IMR-90 (cell line): ENCODE results near the gene UGT1A1. TPM values are rescaled to one million over a fixed set of nuclear protein-coding genes. Genes with fewer than 3 reads are reported as not detected.

Source experiments
- ATAC-seq: fragments of 200-7000 bp; cut with Tn5 transposase; 2 replicates; pipeline ENCODE4 v1.9.1; 2020; ENCODE audit warnings: low read depth, mild to moderate bottlenecking, moderate library complexity
- BruUV-seq: library from RNA; stranded (reverse); fragments of 400-500 nt; replicated peaks from 2 replicates; lab custom pipeline; 2021; lab: Mats Ljungman, UMichigan
- CTCF ChIA-PET: fragments of 300-600 bp; formaldehyde crosslinking; extraction: SDS; loops from one replicate; lab custom pipeline; 2021; ENCODE audit warnings: antibody characterized with exemption; lab: Yijun Ruan, JAX
- POLR2A ChIA-PET: fragments of 300-600 bp; sonication (Branson Sonifier 250); formaldehyde crosslinking; loops from one replicate; lab custom pipeline; 2022; ENCODE audit warnings: antibody characterized with exemption; ENCODE audit not compliant: unreplicated experiment; lab: Charles Lee
- DNase-seq: peaks from one replicate; pipeline ENCODE4 v3.0.0; 2013
- H2AFZ ChIP-seq: replicated peaks from 2 replicates; pipeline ENCODE3; 2013; ENCODE audit warnings: low read length, mild to moderate bottlenecking; ENCODE audit not compliant: poor library complexity
- H2AK5ac ChIP-seq: 2 replicates; pipeline ENCODE4 v1.6.1; 2013; ENCODE audit warnings: low read depth, low read length, inconsistent platforms
- H2AK9ac ChIP-seq: replicated peaks from 2 replicates; pipeline ENCODE3; 2013; ENCODE audit warnings: mild to moderate bottlenecking, low read depth, low read length, moderate library complexity; ENCODE audit not compliant: poor library complexity
- H2BK120ac ChIP-seq: 2 replicates; pipeline ENCODE4 v1.6.1; 2013; ENCODE audit warnings: low read depth, low read length, inconsistent platforms
- H2BK15ac ChIP-seq: 3 replicates; pipeline ENCODE4 v1.6.1; 2013; ENCODE audit warnings: low read depth, low read length, inconsistent platforms
- H2BK20ac ChIP-seq: 2 replicates; pipeline ENCODE4 v1.6.1; 2013; ENCODE audit warnings: low read depth, mild to moderate bottlenecking, inconsistent platforms, low read length, moderate library complexity
- H2BK5ac ChIP-seq: 2 replicates; pipeline ENCODE4 v1.6.1; 2013; ENCODE audit warnings: mild to moderate bottlenecking, low read depth, low read length, inconsistent platforms; ENCODE audit not compliant: poor library complexity, severe bottlenecking
- H3K14ac ChIP-seq: replicated peaks from 2 replicates; pipeline ENCODE4 v1.6.1; 2013; ENCODE audit warnings: low read depth, low read length, inconsistent platforms
- H3K18ac ChIP-seq: 2 replicates; pipeline ENCODE4 v1.6.1; 2013; ENCODE audit warnings: low read depth, low read length, control low read depth
- H3K23ac ChIP-seq: 2 replicates; pipeline ENCODE4 v1.6.1; 2013; ENCODE audit warnings: low read depth, low read length, inconsistent platforms
- H3K27ac ChIP-seq: 2 replicates; pipeline ENCODE4 v1.5.1; 2013; ENCODE audit warnings: mild to moderate bottlenecking, control low read depth, low read length; ENCODE audit not compliant: insufficient read depth
- H3K27me3 ChIP-seq: 2 replicates; pipeline ENCODE4 v1.6.1; 2013; ENCODE audit warnings: low read length; ENCODE audit not compliant: control insufficient read depth, insufficient read depth
- H3K36me3 ChIP-seq: 2 replicates; pipeline ENCODE4 v1.6.1; 2013; ENCODE audit warnings: low read length, mixed read lengths; ENCODE audit not compliant: control insufficient read depth, insufficient read depth
- H3K4ac ChIP-seq: 2 replicates; pipeline ENCODE4 v1.6.1; 2013; ENCODE audit warnings: low read depth, low read length, inconsistent platforms
- H3K4me1 ChIP-seq: 2 replicates; pipeline ENCODE4 v1.6.1; 2013; ENCODE audit warnings: low read length, mixed read lengths; ENCODE audit not compliant: control insufficient read depth, insufficient read depth
- H3K4me2 ChIP-seq: 2 replicates; pipeline ENCODE4 v1.6.1; 2013; ENCODE audit warnings: low read depth, mild to moderate bottlenecking, control low read depth, low read length, moderate library complexity
- H3K4me3 ChIP-seq: 2 replicates; pipeline ENCODE4 v1.5.1; 2013; ENCODE audit warnings: low read depth, mild to moderate bottlenecking, control low read depth, low read length, moderate library complexity; ENCODE audit not compliant: insufficient read depth
- H3K56ac ChIP-seq: 2 replicates; pipeline ENCODE4 v1.6.1; 2013; ENCODE audit warnings: low read length, inconsistent platforms; ENCODE audit not compliant: insufficient read depth; ENCODE audit errors: extremely low read depth
- H3K79me1 ChIP-seq, 2 experiments: 2 replicates each; pipeline ENCODE4 v1.6.1; 2013; ENCODE audit warnings: low read length in 2 of 2, inconsistent platforms in 1 of 2, low read depth in 1 of 2
- H3K9ac ChIP-seq: 2 replicates; pipeline ENCODE4 v1.6.1; 2013; ENCODE audit warnings: low read depth, low read length, control low read depth
- H3K9me1 ChIP-seq: 2 replicates; pipeline ENCODE4 v1.6.1; 2013; ENCODE audit warnings: low read length, inconsistent platforms; ENCODE audit not compliant: insufficient read depth
- H3K9me3 ChIP-seq: 2 replicates; pipeline ENCODE4 v1.6.1; 2013; ENCODE audit warnings: low read length; ENCODE audit not compliant: control insufficient read depth, insufficient read depth
- H4K20me1 ChIP-seq: 2 replicates; pipeline ENCODE4 v1.6.1; 2013; ENCODE audit warnings: low read length, inconsistent platforms; ENCODE audit not compliant: insufficient read depth
- H4K5ac ChIP-seq: 2 replicates; pipeline ENCODE4 v1.6.1; 2013; ENCODE audit warnings: mild to moderate bottlenecking, low read depth, low read length, control low read depth
- H4K8ac ChIP-seq, 2 experiments: 2 replicates each; pipeline ENCODE4 v1.6.1; 2013; ENCODE audit warnings: low read depth in 2 of 2, low read length in 2 of 2, control low read depth in 1 of 2, inconsistent platforms in 1 of 2
- H4K91ac ChIP-seq: 2 replicates; pipeline ENCODE4 v1.6.1; 2013; ENCODE audit warnings: low read depth, low read length, inconsistent platforms; ENCODE audit not compliant: insufficient read depth
- CTCF ChIP-seq: conservative IDR thresholded peaks from 2 replicates; pipeline ENCODE4 v1.5.1; 2012; ENCODE audit warnings: mild to moderate bottlenecking, low read depth, low read length, improper control_type of control experiment
- MXI1 ChIP-seq: IDR thresholded peaks from 2 replicates; pipeline ENCODE4 v1.6.1; 2012; ENCODE audit warnings: low read depth, mild to moderate bottlenecking, low read length, moderate library complexity, borderline replicate concordance
- WGBS, 2 experiments: methylation state at CpG; one replicate each; pipeline versions ENCODE4 v1.1.5 to v1.1.7; 2013; ENCODE audit warnings: missing lambda C conversion rate in 2 of 2; ENCODE audit not compliant: insufficient read length in 1 of 2; ENCODE audit errors: extremely low coverage in 2 of 2; 5-methylcytosine and 5-hydroxymethylcytosine counted together
- dilution Hi-C: fragments of 300-500 bp; cut with HindIII; formaldehyde crosslinking; loops from one replicate; pipeline ENCODE4 v1.14.3; 2018; ENCODE audit warnings: low sequenced_read_pairs; ENCODE audit not compliant: unreplicated experiment
- in situ Hi-C: fragments of 300-500 bp; cut with MboI; formaldehyde crosslinking; loops from 3 replicates; pipeline ENCODE4 v1.14.3; 2019; ENCODE audit warnings: low sequenced_read_pairs, inconsistent platforms, mixed read lengths
- intact Hi-C: fragments of 100-400 bp; cut with micrococcal nuclease; formaldehyde crosslinking; loops from 2 replicates; pipeline ENCODE4 v1.10.0; 2022
- polyA plus RNA-seq, 3 experiments: library from polyadenylated mRNA; depleted of rRNA; stranded (reverse); fragments of >200 nt; gene quantifications; 2 replicates each; pipeline ENCODE4 v1.2.3, GENCODE V29; 2012; ENCODE audit warnings: low replicate concordance in 1 of 3
- total RNA-seq: library from RNA; depleted of rRNA; stranded (reverse); fragments of >200 nt; gene quantifications from 2 replicates; pipeline ENCODE4 v1.2.3, GENCODE V29; 2012

The UGT1A1 gene
- total and polyA plus RNA-seq, 2 of the 4 experiments (the other 2 are of a cell fraction) = not detected

- in situ Hi-C loops = no loop called here
- WGBS, 2 experiments = no CpG with 5 or more reads among the region's 6 CpGs
Measured at GRCh38 chr2:233815861-233816260, 55.8 kb downstream of the UGT1A1 start.

More at GRCh38 chr2:233815861-233816260, 55.8 kb downstream of the UGT1A1 start:
- H3K27me3 ChIP-seq = peaks cover 5% of the 10 kb centered on the region; the same call in 1 of the 2 replicates
- no peak overlapping the region for H3K23ac ChIP-seq
- dilution Hi-C loops (no loop called here), intact Hi-C loops (no loop called here)
- no peak overlapping the region for H3K27ac ChIP-seq
- no peak overlapping the region for H2BK5ac ChIP-seq
- POLR2A ChIA-PET = no interaction called here
- no peak overlapping the region for H3K4ac ChIP-seq
- no peak overlapping the region for H3K9ac ChIP-seq
- ATAC-seq (no peak), DNase-seq (no peak)
- H3K4me3 ChIP-seq = no peak overlapping the region
- no TSS peak for BruUV-seq
- H4K8ac ChIP-seq = no peak overlapping the region
- H4K5ac ChIP-seq = no peak overlapping the region
- H2BK15ac ChIP-seq = no peak overlapping the region
- no peaks in the 10 kb centered on the region for H3K4me1 ChIP-seq
- H4K20me1 ChIP-seq = no peaks in the 10 kb centered on the region
- no peak overlapping the region for H4K91ac ChIP-seq
- no peak overlapping the region for H2AFZ ChIP-seq
- no peak overlapping the region for H3K56ac ChIP-seq
- no peak overlapping the region for H3K18ac ChIP-seq
- no peak overlapping the region for H2BK120ac ChIP-seq
- H2AK5ac ChIP-seq = no peak overlapping the region
- H3K9me3 ChIP-seq = no peaks in the 10 kb centered on the region
- no peak overlapping the region for H3K4me2 ChIP-seq
- H2BK20ac ChIP-seq = no peak overlapping the region
- H3K14ac ChIP-seq = no peak overlapping the region
- no peaks in the 10 kb centered on the region for H3K9me1 ChIP-seq
- H2AK9ac ChIP-seq = no peak overlapping the region
- CTCF ChIA-PET = no interaction called here
- TF ChIP-seq MXI1 (no peak), CTCF (no peak)
- no peaks in the 10 kb centered on the region for H3K79me1 ChIP-seq
- H3K36me3 ChIP-seq = no peaks in the 10 kb centered on the region
